GM08714 (cell line): ENCODE data around the gene PATL2.
"Not testable (repeated sequence)": the region's sequence is repeated elsewhere in the genome, so short reads cannot be mapped to it uniquely, and the experiment has no call there.

ENCODE experiments used
- H3K4me3 ChIP-seq: fragments of 200-500 bp; sonication (Bioruptor generic); 2 replicates; pipeline ENCODE4 v1.5.1; 2014; ENCODE audit warnings: mild to moderate bottlenecking, low read length, inconsistent platforms
- ZNF274 ChIP-seq: IDR thresholded peaks from 2 replicates; pipeline ENCODE4 v1.6.1; 2012; ENCODE audit warnings: mild to moderate bottlenecking, low read depth, low read length

The PATL2 gene

GRCh38 chr15:44713006-44713966 lies 2.2 kb upstream of the PATL2 start:
- no peak for TF ChIP-seq ZNF274
- peak overlapping the region; percentile 96 for H3K4me3 ChIP-seq

- no peak for TF ChIP-seq ZNF274
- peak overlapping the region; percentile 96 for H3K4me3 ChIP-seq
These were observed 1.4 kb upstream of the PATL2 start for GRCh38 chr15:44712346-44713005.

GRCh38 chr15:44711743-44712345 lies 721 bp upstream of the PATL2 start:
- TF ChIP-seq ZNF274 = no peak
- peak overlapping the region; percentile 96 for H3K4me3 ChIP-seq

- H3K4me3 ChIP-seq = peak overlapping the region; percentile 96
- TF ChIP-seq ZNF274 = no peak
These were observed 657 bp downstream of the PATL2 start for GRCh38 chr15:44710236-44711095.

- H3K4me3 ChIP-seq = no peak overlapping the region
These were observed 4.0 kb downstream of the PATL2 start for GRCh38 chr15:44706946-44707636.

GRCh38 chr15:44706401-44706800 lies 4.7 kb downstream of the PATL2 start:
- H3K4me3 ChIP-seq = no peak overlapping the region
- no peak for TF ChIP-seq ZNF274

More at GRCh38 chr15:44706946-44707636, 4.0 kb downstream of the PATL2 start:
- no peak for TF ChIP-seq ZNF274

GRCh38 chr15:44705986-44706385 lies 5.1 kb downstream of the PATL2 start:
- H3K4me3 ChIP-seq = no peak overlapping the region
- no peak for TF ChIP-seq ZNF274

- not testable (repeated sequence) for H3K4me3 ChIP-seq
These were observed 10.4 kb downstream of the PATL2 start for GRCh38 chr15:44700676-44701075.

- no peak overlapping the region for H3K4me3 ChIP-seq
- no peak for TF ChIP-seq ZNF274
These were observed 12.5 kb downstream of the PATL2 start for GRCh38 chr15:44698641-44699040.

- TF ChIP-seq ZNF274 = no peak
- H3K4me3 ChIP-seq = no peak overlapping the region
These were observed 14.1 kb downstream of the PATL2 start for GRCh38 chr15:44697014-44697413.

- no peak for TF ChIP-seq ZNF274
- H3K4me3 ChIP-seq = no peak overlapping the region
These were observed 15.8 kb downstream of the PATL2 start for GRCh38 chr15:44695294-44695693.

- H3K4me3 ChIP-seq = no peak overlapping the region
These were observed 16.7 kb downstream of the PATL2 start for GRCh38 chr15:44694416-44694815.

GRCh38 chr15:44692659-44693058 lies 18.5 kb downstream of the PATL2 start:
- H3K4me3 ChIP-seq = no peak overlapping the region
- TF ChIP-seq ZNF274 = no peak

More at GRCh38 chr15:44694416-44694815, 16.7 kb downstream of the PATL2 start:
- no peak for TF ChIP-seq ZNF274

- not testable (repeated sequence) for H3K4me3 ChIP-seq
These were observed 20.9 kb downstream of the PATL2 start for GRCh38 chr15:44690245-44690644.

- not testable (repeated sequence) for H3K4me3 ChIP-seq
These were observed 21.8 kb downstream of the PATL2 start for GRCh38 chr15:44689318-44689717.

GRCh38 chr15:44682809-44683682 lies 28.1 kb downstream of the PATL2 start:
- peak overlapping the region; percentile 14; the same call in 1 of the 2 replicates for H3K4me3 ChIP-seq
